ENCODE measurements around the gene RTN4RL2. TPM values are rescaled to one million over a fixed set of nuclear protein-coding genes. Genes with fewer than 3 reads are reported as not detected.
A peak's percentile ranks its signal among the peaks of the same experiment; 100 is the strongest.

RTN4RL2 gene
- total RNA-seq, 8 experiments from 2014 or later = 0.25 to 11.6 (median 5.8) TPM

GRCh38 chr11:57479911-57480310, 19.6 kb downstream of the RTN4RL2 start:
- in situ Hi-C loops (cut with MboI; ENCODE audit: low pct_unique_long_range_greater_than_20kb in 2 of 9, low sequenced_read_pairs in 9 of 9, unreplicated experiment in 9 of 9) = loop anchor here in 2 of 9 experiments (25.0 kb wide), 2 partner anchors 118 to 157 kb away; partner anchors contain the start of gene YPEL4 (in 1 of the 2)
- peak; percentile 3 to 57 (median 10) for ATAC-seq (replicated peaks in 6 of 8)
- WGBS, 10 experiments = 20 to 50% (median 40%) methylated on average over 1 to 2 of the region's 4 CpGs; no CpG with 5 or more reads in 7 of the 10 experiments
- H3K4me1 ChIP-seq (replicated peaks in 1 of 2) = peaks cover 23 to 28% of the 10 kb centered on the region in 2 donors
- no peak overlapping the region for H3K4me3 ChIP-seq
- peak overlapping the region; percentile 68 to 72 for H3K27ac ChIP-seq

GRCh38 chr11:57480409-57481137, 20.2 kb downstream of the RTN4RL2 start:
- WGBS, 10 experiments = 20 to 61% (median 24%) methylated on average over 1 to 3 of the region's 9 CpGs; no CpG with 5 or more reads in 5 of the 10 experiments
- in situ Hi-C loops (cut with MboI; ENCODE audit: low pct_unique_long_range_greater_than_20kb in 2 of 9, low sequenced_read_pairs in 9 of 9, unreplicated experiment in 9 of 9) = loop anchor here in 2 of 9 experiments (25.0 kb wide), 2 partner anchors 118 to 157 kb away; partner anchors contain the start of gene YPEL4 (in 1 of the 2)
- peak overlapping the region; percentile 52 to 64 for H3K27ac ChIP-seq

GRCh38 chr11:57481315-57481714, 21.0 kb downstream of the RTN4RL2 start:
- 71% methylated on average over 1 of the region's 2 CpGs; no CpG with 5 or more reads in 9 of the 10 experiments for WGBS, 10 experiments
- no peak overlapping the region for H3K4me3 ChIP-seq
- in situ Hi-C loops (cut with MboI; ENCODE audit: low pct_unique_long_range_greater_than_20kb in 2 of 9, low sequenced_read_pairs in 9 of 9, unreplicated experiment in 9 of 9) = loop anchor here in 2 of 9 experiments (25.0 kb wide), 2 partner anchors 119 to 156 kb away; partner anchors contain the start of gene YPEL4 (in 1 of the 2)
- no peak overlapping the region for H3K27ac ChIP-seq
- no peak for ATAC-seq (replicated peaks in 6 of 8)
- H3K4me1 ChIP-seq (replicated peaks in 1 of 2) = peaks cover 23 to 28% of the 10 kb centered on the region in 2 donors

More at GRCh38 chr11:57480409-57481137, 20.2 kb downstream of the RTN4RL2 start:
- H3K4me3 ChIP-seq = no peak overlapping the region
- H3K4me1 ChIP-seq (replicated peaks in 1 of 2) = peaks cover 23 to 28% of the 10 kb centered on the region in 2 donors
- peak; percentile 16 to 71 (median 40) for ATAC-seq (replicated peaks in 6 of 8)

- peak in 4 of 8 experiments; percentile 3 to 11 (median 8) for ATAC-seq (replicated peaks in 6 of 8)
- peak overlapping the region; percentile 33 to 51 (median 36) for H3K4me3 ChIP-seq
- peak overlapping the region; percentile 14 to 62 for H3K27ac ChIP-seq
- peaks cover 23 to 28% of the 10 kb centered on the region in 2 donors for H3K4me1 ChIP-seq (replicated peaks in 1 of 2)
- in situ Hi-C loops (cut with MboI; ENCODE audit: low pct_unique_long_range_greater_than_20kb in 2 of 9, low sequenced_read_pairs in 9 of 9, unreplicated experiment in 9 of 9) = loop anchor here in 2 of 9 experiments (25.0 kb wide), 2 partner anchors 120 to 155 kb away; partner anchors contain the start of gene YPEL4 (in 1 of the 2)
- WGBS, 10 experiments = 4 to 46% (median 44%) methylated on average over 3 to 11 of the region's 44 CpGs; no CpG with 5 or more reads in 7 of the 10 experiments
Measured at GRCh38 chr11:57481915-57482781, 21.8 kb downstream of the RTN4RL2 start.

- Histone ChIP-seq H3K4me3 (peak overlapping the region; percentile 33 to 51 (median 36)), H3K4me1 (replicated peaks in 1 of 2) (peaks cover 25 to 28% of the 10 kb centered on the region in 2 donors), H3K27ac (peak overlapping the region; percentile 31 to 76)
- peak; percentile 63 to 83 (median 75) for ATAC-seq (replicated peaks in 6 of 8)
- 0 to 67% (median 10%) methylated on average over 2 to 19 of the region's 52 CpGs; no CpG with 5 or more reads in 5 of the 10 experiments for WGBS, 10 experiments
- in situ Hi-C loops (cut with MboI; ENCODE audit: low pct_unique_long_range_greater_than_20kb in 2 of 9, low sequenced_read_pairs in 9 of 9, unreplicated experiment in 9 of 9) = loop anchor here in 2 of 9 experiments (25.0 kb wide), 2 partner anchors 121 to 154 kb away; partner anchors contain the start of gene YPEL4 (in 1 of the 2)
Measured at GRCh38 chr11:57482782-57483561, 22.6 kb downstream of the RTN4RL2 start.

- WGBS, 10 experiments = 0 to 100% (median 78%) methylated on average over 1 to 3 of the region's 3 CpGs; no CpG with 5 or more reads in 3 of the 10 experiments
- Histone ChIP-seq H3K4me1 (replicated peaks in 1 of 2) (peaks cover 29% of the 10 kb centered on the region in 2 donors), H3K27ac (no peak overlapping the region), H3K4me3 (peak overlapping the region in 1 of 5 donors; percentile 51)
- in situ Hi-C loops (cut with MboI; ENCODE audit: low pct_unique_long_range_greater_than_20kb in 2 of 9, low sequenced_read_pairs in 9 of 9, unreplicated experiment in 9 of 9) = loop anchor here in 2 of 9 experiments (25.0 kb wide), 2 partner anchors 121 to 154 kb away; partner anchors contain the start of gene YPEL4 (in 1 of the 2)
- no peak for ATAC-seq (replicated peaks in 6 of 8)
Measured at GRCh38 chr11:57483562-57483918, 23.2 kb downstream of the RTN4RL2 start.

- Histone ChIP-seq H3K27ac (no peak overlapping the region), H3K4me1 (replicated peaks in 1 of 2) (peaks cover 25 to 26% of the 10 kb centered on the region in 2 donors), H3K4me3 (no peak overlapping the region)
- WGBS, 10 experiments = 20 to 100% (median 100%) methylated on average over 1 to 4 of the region's 7 CpGs; no CpG with 5 or more reads in 1 of the 10 experiments
- no peak for ATAC-seq (replicated peaks in 6 of 8)
- in situ Hi-C loops (cut with MboI; ENCODE audit: low pct_unique_long_range_greater_than_20kb in 2 of 9, low sequenced_read_pairs in 9 of 9, unreplicated experiment in 9 of 9) = loop anchor here in 2 of 9 experiments (25.0 kb wide), 2 partner anchors 122 to 153 kb away; partner anchors contain the start of gene YPEL4 (in 1 of the 2)
Measured at GRCh38 chr11:57484141-57484710, 23.9 kb downstream of the RTN4RL2 start.

- in situ Hi-C loops (cut with MboI; ENCODE audit: low pct_unique_long_range_greater_than_20kb in 2 of 9, low sequenced_read_pairs in 9 of 9, unreplicated experiment in 9 of 9) = loop anchor here in 2 of 9 experiments (25.0 kb wide), 2 partner anchors 123 to 152 kb away; partner anchors contain the start of gene YPEL4 (in 1 of the 2)
- 50 to 100% (median 83%) methylated on average over 1 to 6 of the region's 10 CpGs for WGBS, 10 experiments
- no peak overlapping the region for H3K4me3 ChIP-seq
- ATAC-seq (replicated peaks in 6 of 8) = no peak
- H3K4me1 ChIP-seq (replicated peaks in 1 of 2) = peaks cover 14 to 16% of the 10 kb centered on the region in 2 donors
- H3K27ac ChIP-seq = no peak overlapping the region
Measured at GRCh38 chr11:57485217-57485990, 25.1 kb downstream of the RTN4RL2 start.

GRCh38 chr11:57487021-57487778, 26.9 kb downstream of the RTN4RL2 start:
- Histone ChIP-seq H3K4me1 (replicated peaks in 1 of 2) (peaks cover 12 to 16% of the 10 kb centered on the region in 2 donors), H3K27ac (no peak overlapping the region), H3K4me3 (no peak overlapping the region)
- in situ Hi-C loops (cut with MboI; ENCODE audit: low pct_unique_long_range_greater_than_20kb in 2 of 9, low sequenced_read_pairs in 9 of 9, unreplicated experiment in 9 of 9) = loop anchor here in 2 of 9 experiments (25.0 kb wide), 2 partner anchors 125 to 150 kb away; partner anchors contain the start of gene YPEL4 (in 1 of the 2)
- 88 to 100% (median 92%) methylated on average over 1 to 7 of the region's 15 CpGs; no CpG with 5 or more reads in 3 of the 10 experiments for WGBS, 10 experiments
- no peak for ATAC-seq (replicated peaks in 6 of 8)
